K562 (cell line): ENCODE measurements around the gene COPS4. TPM values are rescaled to one million over a fixed set of nuclear protein-coding genes. Genes with fewer than 3 reads are reported as not detected.

Experiments used
- AFF4 ChIP-seq: sonication (generic); formaldehyde crosslinking; IDR thresholded peaks from 2 replicates; pipeline ENCODE4 v1.8.0; 2023; ENCODE audit warnings: mild to moderate bottlenecking, missing genetic modification reagents
- BCL6 ChIP-seq: fragments of 250-450 bp; sonication (Bioruptor Pico); IDR thresholded peaks from 2 replicates; pipeline ENCODE4 v1.4.0; 2020
- CUX1 ChIP-seq: fragments of 200-800 bp; sonication (Bioruptor generic); IDR thresholded peaks from 2 replicates; pipeline ENCODE4 v1.6.1; 2016; ENCODE audit warnings: missing genetic modification characterization, missing compliant biosample characterization
- DPF2 ChIP-seq: fragments of 450-650 bp; IDR thresholded peaks from 2 replicates; pipeline ENCODE4 v1.6.1; 2016
- LCOR ChIP-seq: sonication (generic); formaldehyde crosslinking; IDR thresholded peaks from 2 replicates; pipeline ENCODE4 v1.8.0; 2022; ENCODE audit warnings: mild to moderate bottlenecking, missing genetic modification reagents
- MNT ChIP-seq, 2 experiments: fragments of 450-650 bp; conservative IDR thresholded peaks; 2 replicates each; pipeline ENCODE4 v1.6.1; 2017; ENCODE audit warnings: mild to moderate bottlenecking in 2 of 2, moderate library complexity in 2 of 2
- MTF1 ChIP-seq: fragments of 250-450 bp; sonication (Bioruptor Pico); IDR thresholded peaks from 2 replicates; pipeline ENCODE4 v1.9.0; 2021; ENCODE audit warnings: moderate library complexity, mild to moderate bottlenecking, inconsistent platforms, borderline replicate concordance
- POLR3G ChIP-seq: IDR thresholded peaks from 2 replicates; pipeline ENCODE4 v1.6.1; 2011; ENCODE audit not compliant: insufficient read length, insufficient replicate concordance; ENCODE audit errors: extremely low read depth
- PTTG1 ChIP-seq: fragments of 450-650 bp; IDR thresholded peaks from 2 replicates; pipeline ENCODE4 v1.6.1; 2016; ENCODE audit warnings: low read depth, mild to moderate bottlenecking, missing genetic modification characterization, missing compliant biosample characterization
- RBBP5 ChIP-seq: fragments of 200-600 bp; sonication (generic); IDR thresholded peaks from 2 replicates; pipeline ENCODE4 v1.6.1; 2012; ENCODE audit warnings: borderline replicate concordance, mild to moderate bottlenecking, low read length, control low read depth, inconsistent platforms; ENCODE audit not compliant: insufficient read depth, poor library complexity, severe bottlenecking
- SAFB ChIP-seq: fragments of 200-400 bp; formaldehyde crosslinking; IDR thresholded peaks from 2 replicates; pipeline ENCODE4 v1.6.1; 2017; ENCODE audit warnings: low read depth, low read length, borderline replicate concordance
- SPI1 ChIP-seq: IDR thresholded peaks from 2 replicates; pipeline ENCODE4 v1.6.1; 2011; ENCODE audit warnings: low read depth, low read length, control low read depth, borderline replicate concordance
- YBX1 ChIP-seq: fragments of 450-650 bp; IDR thresholded peaks from 2 replicates; pipeline ENCODE4 v1.7.1; 2016; ENCODE audit warnings: mild to moderate bottlenecking
- ZEB2 ChIP-seq: fragments of 450-650 bp; IDR thresholded peaks from 2 replicates; pipeline ENCODE4 v1.6.1; 2016
- ZNF143 ChIP-seq: sonication (generic); formaldehyde crosslinking; IDR thresholded peaks from 2 replicates; pipeline ENCODE4 v1.9.0; 2022; ENCODE audit warnings: mild to moderate bottlenecking, missing genetic modification reagents
- ZNF76 ChIP-seq: fragments of 250-450 bp; sonication (Bioruptor Pico); IDR thresholded peaks from 2 replicates; pipeline ENCODE4 v1.4.0; 2020; ENCODE audit warnings: mild to moderate bottlenecking, moderate library complexity, borderline replicate concordance
- polyA plus RNA-seq, 8 experiments: library from polyadenylated mRNA; depleted of rRNA in 4 of 8; stranded (reverse) in 5 of 8; unstranded in 3 of 8; fragments of >200 nt; fragmentation: Nextera tagmentation in 2 of 8; fragmentation: Illumina TruSeq in 1 of 8; extraction: Ambion mirVana in 2 of 8; extraction: Trizol in 1 of 8; gene quantifications; 2 replicates each; pipeline versions ENCODE4 v1.2.1 to v1.2.3, GENCODE V29; 2011 to 2014; ENCODE audit warnings: inconsistent platforms in 1 of 8, missing spikeins in 1 of 8
- total RNA-seq, 7 experiments: library from RNA; depleted of rRNA in 6 of 7; stranded (reverse); fragments of >200 nt in 6 of 7; fragmentation: Illumina TruSeq in 2 of 7; extraction: Trizol in 2 of 7; gene quantifications; 2 replicates each; pipeline versions ENCODE4 v1.2.1 to v1.2.3, GENCODE V29; 2011 to 2021; ENCODE audit warnings: low replicate concordance in 1 of 7

The COPS4 gene
- total and polyA plus RNA-seq, 9 of the 15 experiments (the other 6 are each of a cell fraction or from before 2014, with no cell fraction given): 44.7 to 180 (median 70.9) TPM

GRCh38 chr4:83036991-83037665 is 2.1 kb downstream of the COPS4 start (continued):
- TF ChIP-seq AFF4 (CRISPR knock-in tag) (no peak), ZEB2 (peak; percentile 45; the same call in 1 of the 2 replicates), DPF2 (no peak), YBX1 (no peak), MNT (conservative IDR thresholded peaks at IDR 0.05) (0 out of 4 replicates have a peak, but pooled peaks of 1 of the 2 experiments have one; percentile 21), ZNF143 (no peak), SAFB (no peak), BCL6 (CRISPR knock-in tag) (no peak), LCOR (no peak), SPI1 (0 out of 2 replicates have a peak, but pooled peaks have one; percentile 45), POLR3G (no peak), PTTG1 (tag) (no peak), ZNF76 (CRISPR knock-in tag) (no peak), MTF1 (CRISPR knock-in tag) (no peak), RBBP5 (peak; percentile 48), CUX1 (CRISPR knock-in tag) (no peak)
